ENCODE data around the gene KRT2.

KRT2 gene

GRCh38 chr12:52612431-52613383 lies 39.3 kb downstream of the KRT2 start:
- no peaks in the 10 kb centered on the region for H3K9me3 ChIP-seq (ENCODE audit: control insufficient read depth, low read length)
- H3K4me3 ChIP-seq (ENCODE audit: low read length), result no peak overlapping the region
- no peak for DNase-seq (ENCODE audit: low read depth)
- no peak overlapping the region for H3K9ac ChIP-seq (ENCODE audit: low read length)
- H3K36me3 ChIP-seq (ENCODE audit: control insufficient read depth, insufficient read depth, low read length, severe bottlenecking), result no peaks in the 10 kb centered on the region
- no peaks in the 10 kb centered on the region for H3K4me1 ChIP-seq (ENCODE audit: control insufficient read depth, insufficient read depth, low read length)
- peaks cover 68% of the 10 kb centered on the region for H3K27me3 ChIP-seq (replicated peaks; ENCODE audit: control insufficient read depth, insufficient read depth, low read length)

- no peaks in the 10 kb centered on the region for H3K9me3 ChIP-seq (ENCODE audit: control insufficient read depth, low read length)
- no peaks in the 10 kb centered on the region for H3K36me3 ChIP-seq (ENCODE audit: control insufficient read depth, insufficient read depth, low read length, severe bottlenecking)
- H3K27me3 ChIP-seq (replicated peaks; ENCODE audit: control insufficient read depth, insufficient read depth, low read length), result peaks cover 68% of the 10 kb centered on the region
- H3K4me3 ChIP-seq (ENCODE audit: low read length), result no peak overlapping the region
- no peaks in the 10 kb centered on the region for H3K4me1 ChIP-seq (ENCODE audit: control insufficient read depth, insufficient read depth, low read length)
- no peak overlapping the region for H3K9ac ChIP-seq (ENCODE audit: low read length)
- DNase-seq (ENCODE audit: low read depth), result no peak
Measured at GRCh38 chr12:52611080-52611468, 40.9 kb downstream of the KRT2 start.

- no peak for DNase-seq (ENCODE audit: low read depth)
- no peaks in the 10 kb centered on the region for H3K9me3 ChIP-seq (ENCODE audit: control insufficient read depth, low read length)
- no peak overlapping the region for H3K4me3 ChIP-seq (ENCODE audit: low read length)
- no peak overlapping the region for H3K9ac ChIP-seq (ENCODE audit: low read length)
- H3K4me1 ChIP-seq (ENCODE audit: control insufficient read depth, insufficient read depth, low read length), result no peaks in the 10 kb centered on the region
- H3K27me3 ChIP-seq (replicated peaks; ENCODE audit: control insufficient read depth, insufficient read depth, low read length), result peaks cover 79% of the 10 kb centered on the region
- no peaks in the 10 kb centered on the region for H3K36me3 ChIP-seq (ENCODE audit: control insufficient read depth, insufficient read depth, low read length, severe bottlenecking)
Measured at GRCh38 chr12:52608826-52609630, 43.0 kb downstream of the KRT2 start.

GRCh38 chr12:52608161-52608560 lies 43.9 kb downstream of the KRT2 start:
- H3K4me1 ChIP-seq (ENCODE audit: control insufficient read depth, insufficient read depth, low read length), result no peaks in the 10 kb centered on the region
- no peaks in the 10 kb centered on the region for H3K36me3 ChIP-seq (ENCODE audit: control insufficient read depth, insufficient read depth, low read length, severe bottlenecking)
- no peak for DNase-seq (ENCODE audit: low read depth)

GRCh38 chr12:52607314-52607713 lies 44.7 kb downstream of the KRT2 start:
- DNase-seq (ENCODE audit: low read depth), result no peak
- no peak overlapping the region for H3K9ac ChIP-seq (ENCODE audit: low read length)
- H3K4me1 ChIP-seq (ENCODE audit: control insufficient read depth, insufficient read depth, low read length), result no peaks in the 10 kb centered on the region
- H3K9me3 ChIP-seq (ENCODE audit: control insufficient read depth, low read length), result no peaks in the 10 kb centered on the region
- H3K36me3 ChIP-seq (ENCODE audit: control insufficient read depth, insufficient read depth, low read length, severe bottlenecking), result no peaks in the 10 kb centered on the region
- no peak overlapping the region for H3K4me3 ChIP-seq (ENCODE audit: low read length)
- H3K27me3 ChIP-seq (replicated peaks; ENCODE audit: control insufficient read depth, insufficient read depth, low read length), result peaks cover 74% of the 10 kb centered on the region

More at GRCh38 chr12:52608161-52608560, 43.9 kb downstream of the KRT2 start:
- no peak overlapping the region for H3K9ac ChIP-seq (ENCODE audit: low read length)
- no peaks in the 10 kb centered on the region for H3K9me3 ChIP-seq (ENCODE audit: control insufficient read depth, low read length)
- H3K27me3 ChIP-seq (replicated peaks; ENCODE audit: control insufficient read depth, insufficient read depth, low read length), result peaks cover 74% of the 10 kb centered on the region
- no peak overlapping the region for H3K4me3 ChIP-seq (ENCODE audit: low read length)

- H3K36me3 ChIP-seq (ENCODE audit: control insufficient read depth, insufficient read depth, low read length, severe bottlenecking), result no peaks in the 10 kb centered on the region
- no peaks in the 10 kb centered on the region for H3K4me1 ChIP-seq (ENCODE audit: control insufficient read depth, insufficient read depth, low read length)
- H3K4me3 ChIP-seq (ENCODE audit: low read length), result no peak overlapping the region
- peaks cover 74% of the 10 kb centered on the region for H3K27me3 ChIP-seq (replicated peaks; ENCODE audit: control insufficient read depth, insufficient read depth, low read length)
- no peak for DNase-seq (ENCODE audit: low read depth)
- no peaks in the 10 kb centered on the region for H3K9me3 ChIP-seq (ENCODE audit: control insufficient read depth, low read length)
- H3K9ac ChIP-seq (ENCODE audit: low read length), result no peak overlapping the region
Measured at GRCh38 chr12:52606581-52607218, 45.3 kb downstream of the KRT2 start.

- Histone ChIP-seq H3K27me3 (replicated peaks; ENCODE audit: control insufficient read depth, insufficient read depth, low read length) (peaks cover 74% of the 10 kb centered on the region), H3K36me3 (ENCODE audit: control insufficient read depth, insufficient read depth, low read length, severe bottlenecking) (no peaks in the 10 kb centered on the region), H3K9ac (ENCODE audit: low read length) (no peak overlapping the region), H3K4me3 (ENCODE audit: low read length) (no peak overlapping the region), H3K9me3 (ENCODE audit: control insufficient read depth, low read length) (no peaks in the 10 kb centered on the region), H3K4me1 (ENCODE audit: control insufficient read depth, insufficient read depth, low read length) (no peaks in the 10 kb centered on the region)
- DNase-seq (ENCODE audit: low read depth), result no peak
Measured at GRCh38 chr12:52606096-52606495, 45.9 kb downstream of the KRT2 start.

- Histone ChIP-seq H3K4me3 (ENCODE audit: low read length) (no peak overlapping the region), H3K36me3 (ENCODE audit: control insufficient read depth, insufficient read depth, low read length, severe bottlenecking) (no peaks in the 10 kb centered on the region), H3K27me3 (replicated peaks; ENCODE audit: control insufficient read depth, insufficient read depth, low read length) (peaks cover 75% of the 10 kb centered on the region), H3K4me1 (ENCODE audit: control insufficient read depth, insufficient read depth, low read length) (no peaks in the 10 kb centered on the region), H3K9me3 (ENCODE audit: control insufficient read depth, low read length) (peaks cover under 1% of the 10 kb centered on the region), H3K9ac (ENCODE audit: low read length) (no peak overlapping the region)
- DNase-seq (ENCODE audit: low read depth), result no peak
Measured at GRCh38 chr12:52605542-52605941, 46.5 kb downstream of the KRT2 start.

GRCh38 chr12:52604859-52605258 lies 47.2 kb downstream of the KRT2 start:
- Histone ChIP-seq H3K9ac (ENCODE audit: low read length) (no peak overlapping the region), H3K27me3 (replicated peaks; ENCODE audit: control insufficient read depth, insufficient read depth, low read length) (peaks cover 78% of the 10 kb centered on the region), H3K4me3 (ENCODE audit: low read length) (no peak overlapping the region), H3K4me1 (ENCODE audit: control insufficient read depth, insufficient read depth, low read length) (no peaks in the 10 kb centered on the region), H3K36me3 (ENCODE audit: control insufficient read depth, insufficient read depth, low read length, severe bottlenecking) (no peaks in the 10 kb centered on the region), H3K9me3 (ENCODE audit: control insufficient read depth, low read length) (peaks cover 4% of the 10 kb centered on the region)
- no peak for DNase-seq (ENCODE audit: low read depth)

GRCh38 chr12:52603314-52603713 lies 48.7 kb downstream of the KRT2 start:
- no peak for DNase-seq (ENCODE audit: low read depth)
- H3K9me3 ChIP-seq (ENCODE audit: control insufficient read depth, low read length), result peaks cover 4% of the 10 kb centered on the region
- H3K4me3 ChIP-seq (ENCODE audit: low read length), result no peak overlapping the region
- peaks cover 73% of the 10 kb centered on the region for H3K27me3 ChIP-seq (replicated peaks; ENCODE audit: control insufficient read depth, insufficient read depth, low read length)
- H3K9ac ChIP-seq (ENCODE audit: low read length), result no peak overlapping the region
- no peaks in the 10 kb centered on the region for H3K36me3 ChIP-seq (ENCODE audit: control insufficient read depth, insufficient read depth, low read length, severe bottlenecking)
- no peaks in the 10 kb centered on the region for H3K4me1 ChIP-seq (ENCODE audit: control insufficient read depth, insufficient read depth, low read length)

- H3K4me1 ChIP-seq (ENCODE audit: control insufficient read depth, insufficient read depth, low read length), result no peaks in the 10 kb centered on the region
- no peak overlapping the region for H3K9ac ChIP-seq (ENCODE audit: low read length)
- H3K27me3 ChIP-seq (replicated peaks; ENCODE audit: control insufficient read depth, insufficient read depth, low read length), result peaks cover 66% of the 10 kb centered on the region
- no peak for DNase-seq (ENCODE audit: low read depth)
- no peak overlapping the region for H3K4me3 ChIP-seq (ENCODE audit: low read length)
- no peaks in the 10 kb centered on the region for H3K36me3 ChIP-seq (ENCODE audit: control insufficient read depth, insufficient read depth, low read length, severe bottlenecking)
- peaks cover 4% of the 10 kb centered on the region for H3K9me3 ChIP-seq (ENCODE audit: control insufficient read depth, low read length)
Measured at GRCh38 chr12:52602552-52602951, 49.5 kb downstream of the KRT2 start.
